ENCODE results near the gene CSAG3. TPM values are rescaled to one million over a fixed set of nuclear protein-coding genes. Genes with fewer than 3 reads are reported as not detected.
"Not testable (repeated sequence)": the region's sequence is repeated elsewhere in the genome, so short reads cannot be mapped to it uniquely, and the experiment has no call there.

CSAG3 gene
- polyA plus RNA-seq, 1 of the 3 experiments (the other 2 are of a cell fraction), result 72.2 TPM

DNA sequence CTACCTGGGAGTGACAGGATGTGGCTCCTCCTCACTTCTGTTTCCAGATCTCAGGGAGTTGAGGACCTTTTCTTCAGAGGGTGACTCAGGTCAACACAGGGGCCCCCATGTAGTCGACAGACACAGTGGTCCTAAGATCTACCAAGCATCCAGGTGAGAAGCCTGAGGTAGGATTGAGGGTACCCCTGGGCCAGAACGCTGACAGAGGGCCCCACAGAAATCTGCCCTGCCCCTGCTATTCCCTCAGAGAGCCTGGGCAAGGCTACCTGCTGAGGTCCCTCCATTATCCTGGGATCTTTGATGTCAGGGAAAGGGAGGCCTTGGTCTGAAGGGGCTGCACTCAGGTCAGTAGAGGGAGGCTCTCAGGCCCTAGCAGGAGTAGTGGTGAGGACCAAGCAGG lies 23.9 kb upstream of the CSAG3 start:
- H3K36me3 ChIP-seq (replicated peaks in 1 of 2; ENCODE audit: control insufficient read depth in 1 of 2, insufficient read depth in 2 of 2, low read length in 1 of 2), result peaks cover 2 to 4% of the 10 kb centered on the region in 2 experiments
- no peak overlapping the region for H3K4me2 ChIP-seq
- H3K4me1 ChIP-seq (ENCODE audit: control insufficient read depth in 1 of 2, insufficient read depth in 2 of 2, low read depth in 1 of 2, low read length in 1 of 2), result peaks cover 0 to 6% of the 10 kb centered on the region in 2 experiments; a peak in 1 of 4 replicates
- H4K20me1 ChIP-seq (ENCODE audit: insufficient read depth), result no peaks in the 10 kb centered on the region
- WGBS (ENCODE audit: low lambda C conversion rate), result no CpG with 5 or more reads among the region's 2 CpGs
- H3F3A ChIP-seq (replicated peaks; ENCODE audit: insufficient read depth), result no peaks in the 10 kb centered on the region
- ChIA-PET POLR2A (no interaction called here), CTCF (no interaction called here)
- no peaks in the 10 kb centered on the region for H3K27me3 ChIP-seq (ENCODE audit: insufficient read depth)
- H3K27ac ChIP-seq (ENCODE audit: low read depth in 2 of 2, low read length in 1 of 2), result no peak overlapping the region
- no peak for DNase-seq
- peaks cover 46% of the 10 kb centered on the region for H3K79me2 ChIP-seq (ENCODE audit: insufficient read depth)
- TF ChIP-seq TAF1 (IDR thresholded peaks at IDR 0.05; ENCODE audit: borderline replicate concordance, low read depth, low read length), result no peak
- TF ChIP-seq EZH2phosphoT487 (IDR thresholded peaks at IDR 0.05; ENCODE audit: borderline replicate concordance, low read depth), result no peak
- TF ChIP-seq, protein P1, sequence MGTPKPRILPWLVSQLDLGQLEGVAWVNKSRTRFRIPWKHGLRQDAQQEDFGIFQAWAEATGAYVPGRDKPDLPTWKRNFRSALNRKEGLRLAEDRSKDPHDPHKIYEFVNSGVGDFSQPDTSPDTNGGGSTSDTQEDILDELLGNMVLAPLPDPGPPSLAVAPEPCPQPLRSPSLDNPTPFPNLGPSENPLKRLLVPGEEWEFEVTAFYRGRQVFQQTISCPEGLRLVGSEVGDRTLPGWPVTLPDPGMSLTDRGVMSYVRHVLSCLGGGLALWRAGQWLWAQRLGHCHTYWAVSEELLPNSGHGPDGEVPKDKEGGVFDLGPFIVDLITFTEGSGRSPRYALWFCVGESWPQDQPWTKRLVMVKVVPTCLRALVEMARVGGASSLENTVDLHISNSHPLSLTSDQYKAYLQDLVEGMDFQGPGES (IDR thresholded peaks at IDR 0.05; ENCODE audit: low read depth, low read length), result no peak
- no peaks in the 10 kb centered on the region for H3K9me3 ChIP-seq
- peak overlapping the region in 1 of 2 experiments; percentile 73; a peak in 1 of 4 replicates for H3K4me3 ChIP-seq (ENCODE audit: low read depth in 2 of 2, low read length in 1 of 2)
- no peak overlapping the region for H2AFZ ChIP-seq (ENCODE audit: low read depth)
- H3K9ac ChIP-seq, result no peak overlapping the region
- H3K9me2 ChIP-seq, result no peaks in the 10 kb centered on the region

DNA sequence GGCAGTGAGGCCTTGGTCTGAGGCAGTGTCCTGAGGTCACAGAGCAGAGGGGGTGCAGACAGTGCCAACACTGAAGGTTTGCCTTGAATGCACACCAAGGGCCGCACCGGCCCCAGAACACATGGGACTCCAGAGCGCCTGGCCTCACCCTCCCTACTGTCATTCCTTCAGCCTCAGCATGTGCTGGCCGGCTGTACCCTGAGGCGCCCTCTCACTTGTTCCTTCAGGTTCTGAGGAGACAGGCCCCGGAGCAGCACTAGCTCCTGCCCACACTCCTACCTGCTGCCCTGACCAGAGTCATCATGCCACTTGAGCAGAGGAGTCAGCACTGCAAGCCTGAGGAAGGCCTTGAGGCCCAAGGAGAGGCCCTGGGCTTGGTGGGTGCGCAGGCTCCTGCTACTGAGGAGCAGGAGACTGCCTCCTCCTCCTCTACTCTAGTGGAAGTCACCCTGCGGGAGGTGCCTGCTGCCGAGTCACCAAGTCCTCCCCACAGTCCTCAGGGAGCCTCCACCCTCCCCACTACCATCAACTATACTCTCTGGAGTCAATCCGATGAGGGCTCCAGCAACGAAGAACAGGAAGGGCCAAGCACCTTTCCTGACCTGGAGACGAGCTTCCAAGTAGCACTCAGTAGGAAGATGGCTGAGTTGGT lies 23.0 kb upstream of the CSAG3 start:
- H3K27ac ChIP-seq (ENCODE audit: low read depth in 2 of 2, low read length in 1 of 2), result no peak overlapping the region
- no peaks in the 10 kb centered on the region for H3F3A ChIP-seq (replicated peaks; ENCODE audit: insufficient read depth)
- no peak overlapping the region for H3K4me2 ChIP-seq
- H3K9me3 ChIP-seq, result no peaks in the 10 kb centered on the region
- H3K4me3 ChIP-seq (ENCODE audit: low read depth in 2 of 2, low read length in 1 of 2), result no peak overlapping the region
- peaks cover 46% of the 10 kb centered on the region for H3K79me2 ChIP-seq (ENCODE audit: insufficient read depth)
- H3K9ac ChIP-seq, result no peak overlapping the region
- no peak for DNase-seq
- CTCF ChIA-PET, result no interaction called here
- H4K20me1 ChIP-seq (ENCODE audit: insufficient read depth), result no peaks in the 10 kb centered on the region
- H3K4me1 ChIP-seq (ENCODE audit: control insufficient read depth in 1 of 2, insufficient read depth in 2 of 2, low read depth in 1 of 2, low read length in 1 of 2), result peaks cover 0 to 6% of the 10 kb centered on the region in 2 experiments; a peak in 1 of 4 replicates
- POLR2A ChIA-PET, result no interaction called here
- WGBS (ENCODE audit: low lambda C conversion rate), result 52% methylated on average over 5 of the region's 12 CpGs
- no peak overlapping the region for H2AFZ ChIP-seq (ENCODE audit: low read depth)
- no peaks in the 10 kb centered on the region for H3K27me3 ChIP-seq (ENCODE audit: insufficient read depth)
- peaks cover 2 to 4% of the 10 kb centered on the region in 2 experiments for H3K36me3 ChIP-seq (replicated peaks in 1 of 2; ENCODE audit: control insufficient read depth in 1 of 2, insufficient read depth in 2 of 2, low read length in 1 of 2)
- TF ChIP-seq, protein P2, sequence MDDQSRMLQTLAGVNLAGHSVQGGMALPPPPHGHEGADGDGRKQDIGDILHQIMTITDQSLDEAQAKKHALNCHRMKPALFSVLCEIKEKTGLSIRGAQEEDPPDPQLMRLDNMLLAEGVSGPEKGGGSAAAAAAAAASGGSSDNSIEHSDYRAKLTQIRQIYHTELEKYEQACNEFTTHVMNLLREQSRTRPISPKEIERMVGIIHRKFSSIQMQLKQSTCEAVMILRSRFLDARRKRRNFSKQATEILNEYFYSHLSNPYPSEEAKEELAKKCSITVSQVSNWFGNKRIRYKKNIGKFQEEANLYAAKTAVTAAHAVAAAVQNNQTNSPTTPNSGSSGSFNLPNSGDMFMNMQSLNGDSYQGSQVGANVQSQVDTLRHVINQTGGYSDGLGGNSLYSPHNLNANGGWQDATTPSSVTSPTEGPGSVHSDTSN (IDR thresholded peaks at IDR 0.05), result no peak
- TF ChIP-seq RAD21 (IDR thresholded peaks at IDR 0.05; ENCODE audit: low read length), result no peak
- no peak for TF ChIP-seq TAF1 (IDR thresholded peaks at IDR 0.05; ENCODE audit: borderline replicate concordance, low read depth, low read length)
- TF ChIP-seq, protein P3, sequence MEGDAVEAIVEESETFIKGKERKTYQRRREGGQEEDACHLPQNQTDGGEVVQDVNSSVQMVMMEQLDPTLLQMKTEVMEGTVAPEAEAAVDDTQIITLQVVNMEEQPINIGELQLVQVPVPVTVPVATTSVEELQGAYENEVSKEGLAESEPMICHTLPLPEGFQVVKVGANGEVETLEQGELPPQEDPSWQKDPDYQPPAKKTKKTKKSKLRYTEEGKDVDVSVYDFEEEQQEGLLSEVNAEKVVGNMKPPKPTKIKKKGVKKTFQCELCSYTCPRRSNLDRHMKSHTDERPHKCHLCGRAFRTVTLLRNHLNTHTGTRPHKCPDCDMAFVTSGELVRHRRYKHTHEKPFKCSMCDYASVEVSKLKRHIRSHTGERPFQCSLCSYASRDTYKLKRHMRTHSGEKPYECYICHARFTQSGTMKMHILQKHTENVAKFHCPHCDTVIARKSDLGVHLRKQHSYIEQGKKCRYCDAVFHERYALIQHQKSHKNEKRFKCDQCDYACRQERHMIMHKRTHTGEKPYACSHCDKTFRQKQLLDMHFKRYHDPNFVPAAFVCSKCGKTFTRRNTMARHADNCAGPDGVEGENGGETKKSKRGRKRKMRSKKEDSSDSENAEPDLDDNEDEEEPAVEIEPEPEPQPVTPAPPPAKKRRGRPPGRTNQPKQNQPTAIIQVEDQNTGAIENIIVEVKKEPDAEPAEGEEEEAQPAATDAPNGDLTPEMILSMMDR (IDR thresholded peaks at IDR 0.05), result no peak
- no peak for TF ChIP-seq NFIC (IDR thresholded peaks at IDR 0.05; ENCODE audit: borderline replicate concordance)
- no peak for TF ChIP-seq ELF1 (IDR thresholded peaks at IDR 0.05)
- TF ChIP-seq CHD2 (IDR thresholded peaks at IDR 0.05; ENCODE audit: low read length, partially characterized antibody), result no peak
- TF ChIP-seq, protein P4, sequence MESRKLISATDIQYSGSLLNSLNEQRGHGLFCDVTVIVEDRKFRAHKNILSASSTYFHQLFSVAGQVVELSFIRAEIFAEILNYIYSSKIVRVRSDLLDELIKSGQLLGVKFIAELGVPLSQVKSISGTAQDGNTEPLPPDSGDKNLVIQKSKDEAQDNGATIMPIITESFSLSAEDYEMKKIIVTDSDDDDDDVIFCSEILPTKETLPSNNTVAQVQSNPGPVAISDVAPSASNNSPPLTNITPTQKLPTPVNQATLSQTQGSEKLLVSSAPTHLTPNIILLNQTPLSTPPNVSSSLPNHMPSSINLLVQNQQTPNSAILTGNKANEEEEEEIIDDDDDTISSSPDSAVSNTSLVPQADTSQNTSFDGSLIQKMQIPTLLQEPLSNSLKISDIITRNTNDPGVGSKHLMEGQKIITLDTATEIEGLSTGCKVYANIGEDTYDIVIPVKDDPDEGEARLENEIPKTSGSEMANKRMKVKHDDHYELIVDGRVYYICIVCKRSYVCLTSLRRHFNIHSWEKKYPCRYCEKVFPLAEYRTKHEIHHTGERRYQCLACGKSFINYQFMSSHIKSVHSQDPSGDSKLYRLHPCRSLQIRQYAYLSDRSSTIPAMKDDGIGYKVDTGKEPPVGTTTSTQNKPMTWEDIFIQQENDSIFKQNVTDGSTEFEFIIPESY (IDR thresholded peaks at IDR 0.05; ENCODE audit: borderline replicate concordance, low read depth), result no peak
- no peaks in the 10 kb centered on the region for H3K9me2 ChIP-seq

DNA sequence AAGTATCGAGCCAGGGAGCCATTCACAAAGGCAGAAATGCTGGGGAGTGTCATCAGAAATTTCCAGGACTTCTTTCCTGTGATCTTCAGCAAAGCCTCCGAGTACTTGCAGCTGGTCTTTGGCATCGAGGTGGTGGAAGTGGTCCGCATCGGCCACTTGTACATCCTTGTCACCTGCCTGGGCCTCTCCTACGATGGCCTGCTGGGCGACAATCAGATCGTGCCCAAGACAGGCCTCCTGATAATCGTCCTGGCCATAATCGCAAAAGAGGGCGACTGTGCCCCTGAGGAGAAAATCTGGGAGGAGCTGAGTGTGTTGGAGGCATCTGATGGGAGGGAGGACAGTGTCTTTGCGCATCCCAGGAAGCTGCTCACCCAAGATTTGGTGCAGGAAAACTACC lies 22.5 kb upstream of the CSAG3 start:
- H3K36me3 ChIP-seq (replicated peaks in 1 of 2; ENCODE audit: control insufficient read depth in 1 of 2, insufficient read depth in 2 of 2, low read length in 1 of 2); POLR2A ChIA-PET; H3K9ac ChIP-seq; H3F3A ChIP-seq (replicated peaks; ENCODE audit: insufficient read depth); CTCF ChIA-PET; H4K20me1 ChIP-seq (ENCODE audit: insufficient read depth); H3K4me3 ChIP-seq (ENCODE audit: low read depth in 2 of 2, low read length in 1 of 2); H3K9me2 ChIP-seq; DNase-seq; H3K27ac ChIP-seq (ENCODE audit: low read depth in 2 of 2, low read length in 1 of 2); H3K4me1 ChIP-seq (ENCODE audit: control insufficient read depth in 1 of 2, insufficient read depth in 2 of 2, low read depth in 1 of 2, low read length in 1 of 2); H2AFZ ChIP-seq (ENCODE audit: low read depth); H3K9me3 ChIP-seq; H3K4me2 ChIP-seq; H3K27me3 ChIP-seq (ENCODE audit: insufficient read depth): not testable (repeated sequence)
- 51% methylated on average over 10 of the region's 12 CpGs for WGBS (ENCODE audit: low lambda C conversion rate)
- peaks cover 42% of the 10 kb centered on the region for H3K79me2 ChIP-seq (ENCODE audit: insufficient read depth)
